NCI-H2196 (cell line): ENCODE results near the gene MATCAP1.

Source experiments
- DNase-seq: peaks from one replicate; lab custom pipeline; 2025; ENCODE audit not compliant: unreplicated experiment; lab: John Stamatoyannopoulos, UW

Gene MATCAP1

GRCh38 chr16:67191995-67192681, 8.4 kb upstream of the MATCAP1 start, which contains the start of gene E2F4:
TSS of gene E2F4 (plus strand) at chr16:67192155. CDS start at chr16:67192228, 73 bp downstream.
- DNase-seq = peak; percentile 74

GRCh38 chr16:67191411-67191994, 7.7 kb upstream of the MATCAP1 start:
- DNase-seq = no peak

GRCh38 chr16:67190448-67191399, 7.0 kb upstream of the MATCAP1 start:
- DNase-seq = no peak

- no peak for DNase-seq
Observed at GRCh38 chr16:67190041-67190440, 6.3 kb upstream of the MATCAP1 start, which contains the start of gene EXOC3L1. TSS of gene EXOC3L1 (minus strand) at chr16:67190136. CDS start at chr16:67189676, 460 bp downstream.

GRCh38 chr16:67188798-67189197, 5.0 kb upstream of the MATCAP1 start:
- no peak for DNase-seq

- no peak for DNase-seq
Observed at GRCh38 chr16:67188323-67188722, 4.6 kb upstream of the MATCAP1 start.

GRCh38 chr16:67187175-67187890, 3.6 kb upstream of the MATCAP1 start:
- no peak for DNase-seq

GRCh38 chr16:67186550-67186950, 2.8 kb upstream of the MATCAP1 start:
- DNase-seq = no peak

GRCh38 chr16:67185651-67186134, 1.9 kb upstream of the MATCAP1 start:
- DNase-seq = no peak

GRCh38 chr16:67184995-67185650, 1.4 kb upstream of the MATCAP1 start:
- DNase-seq = peak; percentile 66

GRCh38 chr16:67184453-67184994, 761 bp upstream of the MATCAP1 start:
- peak; percentile 35 for DNase-seq

GRCh38 chr16:67183284-67183626, 508 bp downstream of the MATCAP1 start:
- no peak for DNase-seq

GRCh38 chr16:67182288-67182687, 1.5 kb downstream of the MATCAP1 start:
- no peak for DNase-seq

- DNase-seq = no peak
Observed at GRCh38 chr16:67181346-67181745, 2.4 kb downstream of the MATCAP1 start.

GRCh38 chr16:67180166-67180565, 3.6 kb downstream of the MATCAP1 start:
- no peak for DNase-seq

- DNase-seq = peak; percentile 1
Observed at GRCh38 chr16:67179421-67180080, 4.2 kb downstream of the MATCAP1 start.

- peak; percentile 79 for DNase-seq
Observed at GRCh38 chr16:67177743-67178699, 5.7 kb downstream of the MATCAP1 start.

- no peak for DNase-seq
Observed at GRCh38 chr16:67176662-67177061, 7.1 kb downstream of the MATCAP1 start.
